ENCODE data around the gene CD22. TPM values are rescaled to one million over a fixed set of nuclear protein-coding genes. Genes with fewer than 3 reads are reported as not detected.

CD22 gene
- total RNA-seq, 2 donors from 2014 or later: 1.4 to 3.6 TPM

DNA sequence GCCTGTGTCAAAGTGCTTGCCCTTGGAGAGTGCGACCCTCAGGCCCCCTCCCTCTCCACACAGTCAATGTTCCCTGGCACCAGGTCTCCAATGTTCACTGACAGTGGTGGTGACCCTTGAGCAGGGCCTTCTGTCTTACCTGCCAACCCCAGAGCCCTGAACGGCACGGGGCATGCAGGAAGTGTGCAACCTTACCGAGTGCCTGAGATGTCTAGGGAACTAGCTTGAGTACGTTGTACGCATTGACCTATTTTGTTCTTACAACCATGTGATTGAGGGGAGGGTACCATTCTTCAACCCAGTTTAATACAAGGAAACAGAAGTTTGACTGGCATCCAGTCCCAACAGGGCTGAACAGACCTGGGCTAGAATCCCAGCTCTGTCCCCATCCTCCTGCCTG is 23.8 kb upstream of the CD22 start:
- ATAC-seq (ENCODE audit: insufficient number of reproducible peaks, low FRiP score, low read depth) (no peak), DNase-seq (ENCODE audit: low spot score) (no peak)
- no peak for TF ChIP-seq CTCF (IDR thresholded peaks at IDR 0.05)
- H3K27ac ChIP-seq: no peak overlapping the region
- no peaks in the 10 kb centered on the region for H3K36me3 ChIP-seq
- no peaks in the 10 kb centered on the region for H3K4me1 ChIP-seq (ENCODE audit: control insufficient read depth in 1 of 2, low read depth in 2 of 2)
- no peak overlapping the region for H3K4me3 ChIP-seq
- no peaks in the 10 kb centered on the region for H3K9me3 ChIP-seq
- H3K27me3 ChIP-seq (replicated peaks; ENCODE audit: insufficient read depth): no peaks in the 10 kb centered on the region

DNA sequence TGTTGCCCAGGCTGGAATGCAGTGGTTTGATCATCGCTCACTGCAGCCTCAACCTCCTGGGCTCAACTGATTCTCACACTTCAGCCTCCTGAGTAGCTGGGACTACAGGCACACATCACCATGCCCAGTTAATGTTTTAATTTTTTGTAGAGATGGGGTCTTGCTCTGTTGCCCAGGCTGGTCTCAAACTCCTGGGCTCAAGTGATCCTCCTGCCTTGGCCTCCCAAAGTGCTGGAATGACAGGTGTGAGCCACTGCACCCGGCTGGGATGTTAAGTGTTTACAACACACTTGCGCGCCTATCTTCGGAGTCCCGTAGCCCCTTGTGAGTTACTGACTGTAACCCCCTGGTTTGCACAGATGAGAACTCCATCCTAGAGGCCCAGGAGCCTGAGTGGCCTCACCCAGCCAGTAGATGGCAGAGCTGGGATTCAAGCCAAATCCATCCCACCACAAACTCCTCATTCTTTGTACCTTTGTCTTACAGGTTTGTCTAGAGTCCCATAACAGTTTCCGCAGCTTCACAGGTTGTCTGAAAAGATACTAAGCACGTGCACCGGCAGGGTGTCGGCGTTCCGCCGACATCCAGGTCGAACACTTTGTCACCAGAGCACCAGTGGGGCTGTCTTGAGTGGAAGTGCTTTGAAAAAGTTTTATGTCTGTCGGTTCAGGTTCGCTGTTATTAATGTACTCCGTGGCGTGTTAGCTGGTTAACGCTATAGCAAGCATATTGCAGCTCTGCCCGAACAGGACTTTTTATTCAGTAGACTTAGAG is 22.3 kb upstream of the CD22 start:
- H3K4me1 ChIP-seq (ENCODE audit: control insufficient read depth in 1 of 2, low read depth in 2 of 2): no peaks in the 10 kb centered on the region
- no peaks in the 10 kb centered on the region for H3K27me3 ChIP-seq (replicated peaks; ENCODE audit: insufficient read depth)
- H3K36me3 ChIP-seq: no peaks in the 10 kb centered on the region
- no peaks in the 10 kb centered on the region for H3K9me3 ChIP-seq
- TF ChIP-seq CTCF (IDR thresholded peaks at IDR 0.05): no peak
- DNase-seq (ENCODE audit: low spot score) (no peak), ATAC-seq (ENCODE audit: insufficient number of reproducible peaks, low FRiP score, low read depth) (no peak)
- no peak overlapping the region for H3K4me3 ChIP-seq
- no peak overlapping the region for H3K27ac ChIP-seq

GRCh38 chr19:35307931-35308330 is 21.1 kb upstream of the CD22 start:
- H3K27me3 ChIP-seq (replicated peaks; ENCODE audit: insufficient read depth): no peaks in the 10 kb centered on the region
- no peak for ATAC-seq (ENCODE audit: insufficient number of reproducible peaks, low FRiP score, low read depth)

DNA sequence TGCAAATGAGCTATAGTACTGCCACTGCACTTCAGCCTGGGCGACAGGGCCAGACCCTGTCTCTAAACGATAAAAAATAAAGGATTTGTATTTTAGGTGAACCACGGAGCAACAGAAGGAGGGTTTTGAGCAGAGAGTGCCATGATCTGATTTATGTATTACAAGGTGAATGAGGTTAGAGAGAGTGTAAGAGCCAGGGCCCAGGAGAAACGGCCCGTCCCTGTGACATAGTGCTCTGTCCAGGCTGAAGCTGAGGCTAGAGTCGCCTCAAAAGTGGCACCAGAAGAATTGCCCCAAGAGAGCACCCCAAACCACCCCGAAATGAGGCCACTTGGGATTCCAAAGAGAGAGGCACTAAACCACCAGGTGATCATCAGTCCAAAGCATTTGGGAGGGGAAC is 20.1 kb upstream of the CD22 start:
- Histone ChIP-seq H3K4me3 (no peak overlapping the region), H3K27me3 (replicated peaks; ENCODE audit: insufficient read depth) (no peaks in the 10 kb centered on the region), H3K27ac (no peak overlapping the region), H3K36me3 (no peaks in the 10 kb centered on the region), H3K4me1 (ENCODE audit: control insufficient read depth in 1 of 2, low read depth in 2 of 2) (no peaks in the 10 kb centered on the region), H3K9me3 (no peaks in the 10 kb centered on the region)
- DNase-seq (ENCODE audit: low spot score) (no peak), ATAC-seq (ENCODE audit: insufficient number of reproducible peaks, low FRiP score, low read depth) (no peak)
- TF ChIP-seq CTCF (IDR thresholded peaks at IDR 0.05): no peak

More at GRCh38 chr19:35307931-35308330, 21.1 kb upstream of the CD22 start:
- Histone ChIP-seq H3K4me3 (no peak overlapping the region), H3K27ac (no peak overlapping the region), H3K4me1 (ENCODE audit: control insufficient read depth in 1 of 2, low read depth in 2 of 2) (no peaks in the 10 kb centered on the region), H3K36me3 (no peaks in the 10 kb centered on the region), H3K9me3 (no peaks in the 10 kb centered on the region)
- no peak for TF ChIP-seq CTCF (IDR thresholded peaks at IDR 0.05)
- DNase-seq (ENCODE audit: low spot score): no peak

GRCh38 chr19:35309481-35310279 is 19.3 kb upstream of the CD22 start:
- Histone ChIP-seq H3K9me3 (no peaks in the 10 kb centered on the region), H3K27me3 (replicated peaks; ENCODE audit: insufficient read depth) (no peaks in the 10 kb centered on the region), H3K4me1 (ENCODE audit: control insufficient read depth in 1 of 2, low read depth in 2 of 2) (no peaks in the 10 kb centered on the region), H3K36me3 (no peaks in the 10 kb centered on the region), H3K27ac (no peak overlapping the region), H3K4me3 (no peak overlapping the region)
- no peak for DNase-seq (ENCODE audit: low spot score)
- ATAC-seq (ENCODE audit: insufficient number of reproducible peaks, low FRiP score, low read depth): no peak
- no peak for TF ChIP-seq CTCF (IDR thresholded peaks at IDR 0.05)

All from thoracic aorta (tissue), 2 donors.